GM18907 (cell line): Measurements from ENCODE around the gene SPOCK2.

Experiments
- ATAC-seq: cut with Tn5 transposase; IDR thresholded peaks from one replicate; pipeline ENCODE4 v1.9.1; 2021; ENCODE audit warnings: mild to moderate bottlenecking, moderate library complexity; ENCODE audit not compliant: unreplicated experiment

Gene SPOCK2

GRCh38 chr10:72090326-72090725 lies 2.0 kb upstream of the SPOCK2 start:
- ATAC-seq: no peak

- no peak for ATAC-seq
Observed at GRCh38 chr10:72089618-72090017, 1.3 kb upstream of the SPOCK2 start.

- ATAC-seq: no peak
Observed at GRCh38 chr10:72088889-72089575, 681 bp upstream of the SPOCK2 start.

GRCh38 chr10:72087392-72087968 lies 871 bp downstream of the SPOCK2 start:
- no peak for ATAC-seq

- no peak for ATAC-seq
Observed at GRCh38 chr10:72086466-72087391, 1.6 kb downstream of the SPOCK2 start.

GRCh38 chr10:72085864-72086465 lies 2.4 kb downstream of the SPOCK2 start:
- no peak for ATAC-seq

GRCh38 chr10:72085166-72085565 lies 3.2 kb downstream of the SPOCK2 start:
- no peak for ATAC-seq

GRCh38 chr10:72083790-72084459 lies 4.4 kb downstream of the SPOCK2 start:
- ATAC-seq: no peak

GRCh38 chr10:72082856-72083789 lies 5.2 kb downstream of the SPOCK2 start:
- no peak for ATAC-seq

- ATAC-seq: no peak
Observed at GRCh38 chr10:72081772-72082590, 6.4 kb downstream of the SPOCK2 start.

GRCh38 chr10:72081210-72081609 lies 7.1 kb downstream of the SPOCK2 start:
- ATAC-seq: no peak

- no peak for ATAC-seq
Observed at GRCh38 chr10:72080042-72080975, 8.0 kb downstream of the SPOCK2 start.

- no peak for ATAC-seq
Observed at GRCh38 chr10:72079356-72079755, 9.0 kb downstream of the SPOCK2 start.

- no peak for ATAC-seq
Observed at GRCh38 chr10:72077275-72077990, 10.9 kb downstream of the SPOCK2 start.

GRCh38 chr10:72076756-72077155 lies 11.6 kb downstream of the SPOCK2 start:
- no peak for ATAC-seq

- ATAC-seq: no peak
Observed at GRCh38 chr10:72075376-72076115, 12.8 kb downstream of the SPOCK2 start.
